Measurements from ENCODE around the gene SOCS6.

SOCS6 gene

GRCh38 chr18:70288171-70288850 is 534 bp upstream of the SOCS6 start:
- peak overlapping the region; percentile 53 for H3K4me3 ChIP-seq (ENCODE audit: low read depth, low read length)

DNA sequence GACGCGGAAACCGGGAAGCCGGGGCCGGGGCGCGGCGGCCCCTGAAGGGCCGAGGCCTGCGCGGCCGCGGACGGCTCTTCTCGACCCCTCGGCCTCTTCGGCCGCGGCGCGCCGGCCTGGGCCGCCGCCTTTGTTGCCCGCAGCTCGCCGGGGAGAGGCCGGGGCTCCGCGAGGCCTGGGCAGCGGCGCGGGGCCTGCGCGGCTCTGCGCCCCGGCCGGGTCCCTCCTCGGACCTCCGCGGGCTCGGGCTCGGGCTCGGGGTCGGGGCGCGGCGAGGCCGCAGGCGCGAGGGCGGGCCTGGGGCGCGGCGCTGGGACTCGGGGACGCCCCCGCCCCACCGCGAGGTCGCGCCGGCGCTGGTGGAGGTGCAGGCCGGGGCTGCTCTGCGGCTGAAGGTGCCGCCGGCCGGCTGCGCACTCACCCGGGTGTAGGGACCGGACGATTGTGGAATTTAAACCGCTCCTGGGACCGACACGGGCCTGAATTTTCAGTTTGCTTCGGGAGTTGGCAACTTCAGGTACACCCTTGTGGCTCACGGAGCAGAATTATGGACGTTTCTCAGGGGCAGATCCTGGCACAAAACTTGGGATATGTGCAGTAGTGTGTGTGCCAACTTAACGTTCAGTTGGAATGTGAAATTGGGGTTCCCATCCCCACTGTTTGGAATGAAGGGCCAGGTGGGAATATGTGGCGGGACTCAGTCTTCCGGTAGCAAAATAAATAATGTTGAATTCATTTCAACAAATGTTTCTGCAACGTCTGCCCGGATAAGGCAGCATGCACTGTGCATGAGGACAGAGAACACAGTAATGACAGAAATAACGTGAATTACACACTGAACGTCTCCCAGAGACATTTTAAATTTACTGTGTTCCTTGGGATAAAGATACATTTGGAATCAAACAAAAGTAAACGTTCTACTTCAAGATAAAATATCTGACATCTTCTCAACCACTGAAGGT is 787 bp downstream of the SOCS6 start:
- peak overlapping the region; percentile 68 for H3K4me3 ChIP-seq (ENCODE audit: low read depth, low read length)

- no peak overlapping the region for H3K4me3 ChIP-seq (ENCODE audit: low read depth, low read length)
Measured at GRCh38 chr18:70290482-70291294, 1.8 kb downstream of the SOCS6 start.

- no peak overlapping the region for H3K4me3 ChIP-seq (ENCODE audit: low read depth, low read length)
Measured at GRCh38 chr18:70291295-70291574, 2.4 kb downstream of the SOCS6 start.

GRCh38 chr18:70292628-70293027 is 3.8 kb downstream of the SOCS6 start:
- no peak overlapping the region for H3K4me3 ChIP-seq (ENCODE audit: low read depth, low read length)

- no peak overlapping the region for H3K4me3 ChIP-seq (ENCODE audit: low read depth, low read length)
Measured at GRCh38 chr18:70293166-70293565, 4.3 kb downstream of the SOCS6 start.

GRCh38 chr18:70294471-70295191 is 5.8 kb downstream of the SOCS6 start:
- no peak overlapping the region for H3K4me3 ChIP-seq (ENCODE audit: low read depth, low read length)

GRCh38 chr18:70295192-70296188 is 6.6 kb downstream of the SOCS6 start:
- H3K4me3 ChIP-seq (ENCODE audit: low read depth, low read length): no peak overlapping the region

DNA sequence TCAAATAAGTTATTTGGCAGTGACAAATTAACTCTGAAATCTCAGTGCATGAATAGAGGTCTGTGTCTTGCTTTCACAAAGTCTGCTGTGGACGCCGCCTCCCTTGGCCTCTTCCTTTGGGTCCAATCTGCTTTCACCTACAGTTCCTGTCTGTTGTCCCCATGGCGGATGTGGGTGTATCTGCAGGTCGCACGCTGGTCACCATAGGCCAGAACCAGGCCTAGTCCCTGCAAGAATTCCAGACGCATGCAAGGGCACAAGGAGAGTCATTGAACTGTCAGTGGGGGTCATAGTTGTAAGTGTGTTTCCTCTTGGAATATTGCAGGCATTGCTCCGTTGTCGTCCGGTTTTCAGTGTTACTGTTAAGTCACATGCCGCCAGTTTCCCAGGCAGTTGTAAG is 7.4 kb downstream of the SOCS6 start:
- H3K4me3 ChIP-seq (ENCODE audit: low read depth, low read length): no peak overlapping the region

GRCh38 chr18:70296781-70297180 is 7.9 kb downstream of the SOCS6 start:
- no peak overlapping the region for H3K4me3 ChIP-seq (ENCODE audit: low read depth, low read length)

DNA sequence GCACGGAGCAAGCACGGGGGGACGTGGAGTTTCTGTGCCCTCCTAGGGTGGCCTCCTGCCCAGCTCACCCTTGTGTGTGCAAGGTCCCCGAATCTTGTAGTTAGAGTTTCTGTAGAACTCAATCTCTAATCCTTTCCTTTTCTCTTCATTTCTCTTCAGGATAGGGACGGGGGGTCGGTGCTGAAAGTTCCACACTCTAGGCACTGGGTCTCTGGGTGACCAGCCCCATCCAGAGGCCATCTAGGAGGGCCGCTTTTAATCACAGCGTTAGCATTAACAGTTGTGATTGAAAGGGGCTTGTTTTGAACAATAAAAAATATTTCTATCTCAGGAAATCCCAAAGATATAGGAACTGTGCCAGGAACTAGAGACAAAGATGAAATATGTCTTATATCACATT is 10.5 kb downstream of the SOCS6 start:
- no peak overlapping the region for H3K4me3 ChIP-seq (ENCODE audit: low read depth, low read length)

GRCh38 chr18:70301667-70302066 is 12.8 kb downstream of the SOCS6 start:
- H3K4me3 ChIP-seq (ENCODE audit: low read depth, low read length): no peak overlapping the region

- no peak overlapping the region for H3K4me3 ChIP-seq (ENCODE audit: low read depth, low read length)
Measured at GRCh38 chr18:70308555-70309294, 19.9 kb downstream of the SOCS6 start.

GRCh38 chr18:70310560-70311320 is 21.9 kb downstream of the SOCS6 start:
- no peak overlapping the region for H3K4me3 ChIP-seq (ENCODE audit: low read depth, low read length)

DNA sequence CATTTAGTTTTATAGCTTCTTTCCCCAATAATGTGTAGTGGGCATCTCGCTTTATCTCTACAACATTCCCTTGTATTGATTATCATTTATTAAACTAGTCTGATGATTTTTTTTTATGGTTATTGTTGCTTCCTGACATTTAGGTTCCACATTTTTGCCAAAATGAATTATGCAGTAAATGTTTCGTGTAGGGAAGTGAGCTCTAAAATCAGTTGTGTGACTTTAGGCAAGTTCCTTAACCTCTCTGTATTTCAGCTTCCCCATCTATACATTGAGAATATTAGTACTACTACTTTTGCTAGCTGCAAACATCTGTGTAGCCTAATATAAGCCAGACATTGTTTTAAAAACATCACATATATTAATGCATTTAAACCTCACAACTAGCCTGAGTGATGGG is 22.9 kb downstream of the SOCS6 start:
- no peak overlapping the region for H3K4me3 ChIP-seq (ENCODE audit: low read depth, low read length)

GRCh38 chr18:70313640-70314039 is 24.8 kb downstream of the SOCS6 start:
- H3K4me3 ChIP-seq (ENCODE audit: low read depth, low read length): no peak overlapping the region

DNA sequence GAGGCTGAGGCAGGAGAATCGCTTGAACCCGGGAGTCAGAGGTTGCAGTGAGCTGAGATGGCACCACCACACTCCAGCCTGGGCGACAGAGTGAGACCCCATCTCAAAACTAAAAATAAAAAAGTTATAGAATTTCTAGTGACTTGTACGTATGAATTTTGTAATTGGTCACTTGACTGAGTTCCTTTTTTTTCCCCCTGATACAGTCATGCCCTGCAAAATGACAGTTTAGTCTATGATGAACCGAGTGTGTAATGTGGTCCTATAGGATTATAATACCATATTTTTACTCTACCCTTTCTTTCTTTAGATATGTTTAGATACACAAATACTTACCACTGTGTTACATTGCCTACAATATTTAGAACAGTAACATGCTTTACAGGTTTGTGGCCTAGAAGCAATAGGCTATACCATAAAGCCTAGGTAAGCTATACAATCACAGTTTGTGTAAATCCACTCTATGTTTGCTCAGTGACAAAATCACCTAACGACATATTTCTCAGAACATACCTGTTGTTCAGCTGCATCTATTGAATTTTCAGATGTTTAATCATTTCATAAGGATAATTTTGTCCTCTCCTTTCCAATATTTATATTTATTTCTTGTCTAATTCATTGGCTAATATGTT is 25.4 kb downstream of the SOCS6 start:
- H3K4me3 ChIP-seq (ENCODE audit: low read depth, low read length): no peak overlapping the region

DNA sequence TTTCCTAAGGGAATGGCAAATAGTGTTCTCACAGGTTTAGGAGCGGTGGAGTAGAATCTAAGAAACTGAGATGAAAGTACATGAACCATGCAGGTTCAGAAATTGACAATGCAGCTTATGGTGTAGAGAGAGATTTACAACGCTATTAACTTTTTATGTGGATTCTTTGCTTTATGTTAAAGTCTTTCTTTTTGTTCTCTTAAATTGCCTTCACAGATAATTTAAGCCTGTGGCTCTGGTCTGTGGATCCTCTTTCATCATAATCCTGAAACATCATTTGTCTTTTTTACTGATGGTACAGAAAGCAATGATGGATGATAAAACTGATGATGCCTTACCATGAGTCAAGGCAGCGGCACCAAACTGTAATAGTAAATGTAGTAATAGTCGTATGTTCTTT is 30.3 kb downstream of the SOCS6 start:
- no peak overlapping the region for H3K4me3 ChIP-seq (ENCODE audit: low read depth, low read length)
